KMS-11 (cell line): Measurements from ENCODE around the gene CENPX.

ENCODE experiments used
- H2AFZ ChIP-seq: fragments of 200-600 bp; sonication (generic); 2 replicates; pipeline ENCODE4 v1.6.1; 2016; ENCODE audit warnings: antibody characterized with exemption, mixed run types, low read depth
- H3K27ac ChIP-seq: fragments of 200-600 bp; sonication (generic); 2 replicates; pipeline ENCODE4 v1.6.1; 2016; ENCODE audit warnings: mild to moderate bottlenecking, mixed run types
- H3K27me3 ChIP-seq: fragments of 200-600 bp; sonication (generic); 2 replicates; pipeline ENCODE4 v1.6.1; 2017; ENCODE audit warnings: mild to moderate bottlenecking, low read depth, mixed run types, moderate library complexity; ENCODE audit not compliant: insufficient read depth
- H3K36me3 ChIP-seq: fragments of 200-600 bp; sonication (generic); 2 replicates; pipeline ENCODE4 v1.6.1; 2017; ENCODE audit warnings: mild to moderate bottlenecking, mixed run types; ENCODE audit not compliant: insufficient read depth
- H3K4me1 ChIP-seq: fragments of 200-600 bp; sonication (generic); 2 replicates; pipeline ENCODE4 v1.6.1; 2016; ENCODE audit warnings: mild to moderate bottlenecking, low read depth, mixed run types; ENCODE audit not compliant: poor library complexity, severe bottlenecking
- H3K4me2 ChIP-seq: fragments of 200-600 bp; sonication (generic); 2 replicates; pipeline ENCODE4 v1.7.0; 2016; ENCODE audit warnings: mild to moderate bottlenecking, mixed run types
- H3K4me3 ChIP-seq: fragments of 200-600 bp; sonication (generic); IDR thresholded peaks from 2 replicates; pipeline ENCODE4 v1.6.1; 2017; ENCODE audit warnings: low read depth, low read length, mixed read lengths; ENCODE audit not compliant: insufficient read depth
- H3K79me2 ChIP-seq: fragments of 200-600 bp; sonication (generic); 2 replicates; pipeline ENCODE4 v1.6.1; 2016; ENCODE audit warnings: low read depth, mixed run types; ENCODE audit not compliant: insufficient read depth
- H3K9ac ChIP-seq: fragments of 200-600 bp; sonication (generic); 2 replicates; pipeline ENCODE4 v1.6.1; 2016; ENCODE audit warnings: mild to moderate bottlenecking, mixed run types
- H4K20me1 ChIP-seq: fragments of 200-600 bp; sonication (generic); 2 replicates; pipeline ENCODE4 v1.6.1; 2016; ENCODE audit warnings: mild to moderate bottlenecking, mixed run types; ENCODE audit not compliant: insufficient read depth
- TF ChIP-seq, protein P1 (sequence below): fragments of 200-600 bp; sonication (generic); conservative IDR thresholded peaks from 2 replicates; pipeline ENCODE4 v1.6.1; 2017; ENCODE audit warnings: low read depth, mild to moderate bottlenecking, antibody characterized with exemption, low read length, moderate library complexity, mixed read lengths

The CENPX gene

GRCh38 chr17:82016875-82017459 is 5.7 kb downstream of the CENPX start:
- TF ChIP-seq, protein P1, sequence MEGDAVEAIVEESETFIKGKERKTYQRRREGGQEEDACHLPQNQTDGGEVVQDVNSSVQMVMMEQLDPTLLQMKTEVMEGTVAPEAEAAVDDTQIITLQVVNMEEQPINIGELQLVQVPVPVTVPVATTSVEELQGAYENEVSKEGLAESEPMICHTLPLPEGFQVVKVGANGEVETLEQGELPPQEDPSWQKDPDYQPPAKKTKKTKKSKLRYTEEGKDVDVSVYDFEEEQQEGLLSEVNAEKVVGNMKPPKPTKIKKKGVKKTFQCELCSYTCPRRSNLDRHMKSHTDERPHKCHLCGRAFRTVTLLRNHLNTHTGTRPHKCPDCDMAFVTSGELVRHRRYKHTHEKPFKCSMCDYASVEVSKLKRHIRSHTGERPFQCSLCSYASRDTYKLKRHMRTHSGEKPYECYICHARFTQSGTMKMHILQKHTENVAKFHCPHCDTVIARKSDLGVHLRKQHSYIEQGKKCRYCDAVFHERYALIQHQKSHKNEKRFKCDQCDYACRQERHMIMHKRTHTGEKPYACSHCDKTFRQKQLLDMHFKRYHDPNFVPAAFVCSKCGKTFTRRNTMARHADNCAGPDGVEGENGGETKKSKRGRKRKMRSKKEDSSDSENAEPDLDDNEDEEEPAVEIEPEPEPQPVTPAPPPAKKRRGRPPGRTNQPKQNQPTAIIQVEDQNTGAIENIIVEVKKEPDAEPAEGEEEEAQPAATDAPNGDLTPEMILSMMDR = no peak
- H3K79me2 ChIP-seq = no peaks in the 10 kb centered on the region; the same call in 1 of the 2 replicates
- no peak overlapping the region for H3K27ac ChIP-seq
- H3K27me3 ChIP-seq = no peaks in the 10 kb centered on the region
- H2AFZ ChIP-seq = no peak overlapping the region
- H3K4me1 ChIP-seq = no peaks in the 10 kb centered on the region
- no peak overlapping the region for H3K4me2 ChIP-seq
- no peak overlapping the region for H3K9ac ChIP-seq
- no peaks in the 10 kb centered on the region for H4K20me1 ChIP-seq
- no peak overlapping the region for H3K4me3 ChIP-seq
- H3K36me3 ChIP-seq = no peaks in the 10 kb centered on the region

GRCh38 chr17:82016061-82016874 is 6.4 kb downstream of the CENPX start:
- H3K9ac ChIP-seq = no peak overlapping the region
- TF ChIP-seq, protein P1 = no peak
- no peaks in the 10 kb centered on the region for H3K4me1 ChIP-seq

GRCh38 chr17:82015311-82015971 is 7.2 kb downstream of the CENPX start:
- Histone ChIP-seq H3K36me3 (no peaks in the 10 kb centered on the region), H3K27ac (no peak overlapping the region), H3K27me3 (no peaks in the 10 kb centered on the region), H3K79me2 (no peaks in the 10 kb centered on the region), H3K9ac (no peak overlapping the region), H3K4me2 (no peak overlapping the region), H2AFZ (no peak overlapping the region), H4K20me1 (no peaks in the 10 kb centered on the region), H3K4me3 (no peak overlapping the region), H3K4me1 (no peaks in the 10 kb centered on the region)
- TF ChIP-seq, protein P1 = no peak

More at GRCh38 chr17:82016061-82016874, 6.4 kb downstream of the CENPX start:
- H3K27ac ChIP-seq = no peak overlapping the region
- no peaks in the 10 kb centered on the region for H3K36me3 ChIP-seq
- no peak overlapping the region for H2AFZ ChIP-seq
- H3K4me3 ChIP-seq = no peak overlapping the region
- H3K27me3 ChIP-seq = no peaks in the 10 kb centered on the region
- no peaks in the 10 kb centered on the region; the same call in 1 of the 2 replicates for H3K79me2 ChIP-seq
- H3K4me2 ChIP-seq = no peak overlapping the region
- H4K20me1 ChIP-seq = no peaks in the 10 kb centered on the region

DNA sequence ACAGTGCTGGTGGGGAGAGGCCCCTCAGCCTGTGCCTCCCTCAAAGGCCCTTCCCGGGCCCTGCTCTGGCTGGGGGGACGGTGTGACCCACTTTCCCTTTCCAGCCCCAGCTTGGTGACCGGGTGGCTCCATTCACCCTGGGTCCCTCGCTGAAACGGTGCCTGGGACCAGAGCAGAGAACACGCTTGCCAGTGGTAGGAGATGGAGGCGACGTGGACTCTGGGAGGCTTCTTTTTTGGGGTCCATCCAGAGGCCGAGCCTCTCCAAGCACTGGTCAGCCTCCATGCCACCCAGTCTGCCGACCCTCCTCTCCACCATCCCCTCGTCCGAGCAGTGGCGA is 7.7 kb downstream of the CENPX start:
- H3K4me2 ChIP-seq = no peak overlapping the region
- H2AFZ ChIP-seq = no peak overlapping the region
- H3K27me3 ChIP-seq = no peaks in the 10 kb centered on the region
- no peak overlapping the region for H3K27ac ChIP-seq
- no peaks in the 10 kb centered on the region for H4K20me1 ChIP-seq
- no peaks in the 10 kb centered on the region for H3K79me2 ChIP-seq
- H3K36me3 ChIP-seq = no peaks in the 10 kb centered on the region
- no peaks in the 10 kb centered on the region for H3K4me1 ChIP-seq
- TF ChIP-seq, protein P1 = no peak
- H3K9ac ChIP-seq = no peak overlapping the region
- H3K4me3 ChIP-seq = no peak overlapping the region
